Measurements from ENCODE around the gene OCLN.
"Not testable (repeated sequence)": the region's sequence is repeated elsewhere in the genome, so short reads cannot be mapped to it uniquely, and the experiment has no call there.

OCLN gene

GRCh38 chr5:69492391-69492922 is at the start of gene OCLN:
OCLN (plus strand) TSS chr5:69492790; CDS start chr5:69504245, 11,455 bp downstream.
- Histone ChIP-seq H3K36me3 (ENCODE audit: insufficient read depth, low read length) (no peaks in the 10 kb centered on the region), H2AFZ (ENCODE audit: low read length, unreplicated experiment) (peak within 1 kb of the TSS; percentile 72), H3K27ac (ENCODE audit: low read depth, low read length) (no peak within 1 kb of the TSS), H3K27me3 (ENCODE audit: insufficient read depth, low read length) (peaks cover 54% of the 10 kb centered on the region), H3K4me3 (ENCODE audit: low read depth, low read length) (peak within 1 kb of the TSS; percentile 81), H3K79me2 (ENCODE audit: control insufficient read depth, insufficient read depth, low read length, unreplicated experiment) (no peaks in the 10 kb centered on the region), H3K4me1 (ENCODE audit: control insufficient read depth, insufficient read depth, low read length, unreplicated experiment) (peaks cover 3% of the 10 kb centered on the region)

- Histone ChIP-seq H3K27me3 (ENCODE audit: insufficient read depth, low read length) (no peaks in the 10 kb centered on the region), H3K4me3 (ENCODE audit: low read depth, low read length) (no peak overlapping the region), H3K79me2 (ENCODE audit: control insufficient read depth, insufficient read depth, low read length, unreplicated experiment) (no peaks in the 10 kb centered on the region), H2AFZ (ENCODE audit: low read length, unreplicated experiment) (no peak overlapping the region), H3K36me3 (ENCODE audit: insufficient read depth, low read length) (no peaks in the 10 kb centered on the region), H3K27ac (ENCODE audit: low read depth, low read length) (no peak overlapping the region), H3K4me1 (ENCODE audit: control insufficient read depth, insufficient read depth, low read length, unreplicated experiment) (no peaks in the 10 kb centered on the region)
Observed at GRCh38 chr5:69444127-69444754, 48.3 kb upstream of the OCLN start.

DNA sequence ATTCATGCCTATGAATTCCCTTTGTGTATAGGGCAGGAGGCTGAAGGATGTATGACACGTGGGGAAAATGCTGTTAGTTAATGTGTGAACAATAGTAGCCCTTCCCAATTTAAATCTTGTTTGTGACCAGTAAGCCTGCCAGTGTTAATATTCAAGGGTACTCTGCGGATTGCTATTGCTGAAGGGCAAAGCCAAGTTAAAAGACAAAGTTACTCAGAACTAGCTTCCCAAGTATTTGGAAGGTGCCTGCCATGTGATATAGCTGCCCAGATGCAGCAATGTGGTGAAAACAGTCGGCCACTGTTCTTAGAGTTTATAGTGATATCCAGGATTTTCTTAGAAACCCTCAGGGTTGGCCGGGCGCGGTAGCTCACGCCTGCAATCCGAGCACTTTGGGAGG is 43.1 kb upstream of the OCLN start:
- H2AFZ ChIP-seq (ENCODE audit: low read length, unreplicated experiment): no peak overlapping the region
- H3K4me3 ChIP-seq (ENCODE audit: low read depth, low read length): no peak overlapping the region
- H3K36me3 ChIP-seq (ENCODE audit: insufficient read depth, low read length): no peaks in the 10 kb centered on the region
- H3K79me2 ChIP-seq (ENCODE audit: control insufficient read depth, insufficient read depth, low read length, unreplicated experiment): no peaks in the 10 kb centered on the region
- H3K27ac ChIP-seq (ENCODE audit: low read depth, low read length): no peak overlapping the region
- peaks cover 4% of the 10 kb centered on the region for H3K4me1 ChIP-seq (ENCODE audit: control insufficient read depth, insufficient read depth, low read length, unreplicated experiment)
- H3K27me3 ChIP-seq (ENCODE audit: insufficient read depth, low read length): no peaks in the 10 kb centered on the region

DNA sequence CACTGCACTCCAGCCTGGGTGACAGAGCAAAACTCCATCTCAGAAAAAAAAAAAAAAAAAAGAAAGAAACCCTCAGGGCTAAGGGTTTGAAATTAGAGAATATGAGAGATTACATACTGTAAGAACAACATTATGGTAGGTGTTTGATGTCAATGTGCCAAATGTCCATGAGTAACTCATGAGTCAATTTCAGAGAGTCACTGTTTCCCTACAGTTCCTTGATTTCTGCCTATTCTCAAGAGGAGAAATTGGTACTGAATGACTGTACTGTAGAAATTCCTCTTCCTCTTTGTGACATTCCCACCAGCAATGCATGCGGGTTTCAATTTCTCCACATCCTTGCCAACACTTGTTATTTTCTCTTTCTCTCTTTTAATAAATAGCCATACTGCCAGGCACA is 42.5 kb upstream of the OCLN start:
- Histone ChIP-seq H3K36me3 (ENCODE audit: insufficient read depth, low read length) (no peaks in the 10 kb centered on the region), H3K27ac (ENCODE audit: low read depth, low read length) (peak overlapping the region; percentile 75)

DNA sequence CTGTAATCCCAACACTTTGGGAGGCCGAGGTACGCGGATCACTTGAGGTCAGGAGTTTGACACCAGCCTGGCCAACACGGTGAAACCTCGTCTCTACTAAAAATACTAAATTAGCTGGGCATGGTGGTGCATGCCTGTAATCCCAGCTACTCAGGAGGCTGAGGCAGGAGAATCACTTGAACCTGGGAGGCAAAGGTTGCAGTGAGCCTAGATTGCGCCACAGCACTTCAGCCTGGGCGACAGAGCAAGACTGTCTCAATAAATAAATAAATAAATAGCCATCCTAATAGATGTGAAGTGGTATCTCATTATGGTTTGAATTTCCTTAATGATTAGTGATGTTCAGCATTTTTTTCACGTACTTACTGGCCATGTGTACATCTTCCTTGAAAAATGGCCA is 42.1 kb upstream of the OCLN start:
- not testable (repeated sequence) for H2AFZ ChIP-seq (ENCODE audit: low read length, unreplicated experiment); H3K4me3 ChIP-seq (ENCODE audit: low read depth, low read length); H3K4me1 ChIP-seq (ENCODE audit: control insufficient read depth, insufficient read depth, low read length, unreplicated experiment); H3K79me2 ChIP-seq (ENCODE audit: control insufficient read depth, insufficient read depth, low read length, unreplicated experiment); H3K27me3 ChIP-seq (ENCODE audit: insufficient read depth, low read length); H3K36me3 ChIP-seq (ENCODE audit: insufficient read depth, low read length)
- peak overlapping the region; percentile 75 for H3K27ac ChIP-seq (ENCODE audit: low read depth, low read length)

More for the DNA sequence above, 42.5 kb upstream of the OCLN start:
- H3K4me3 ChIP-seq (ENCODE audit: low read depth, low read length): no peak overlapping the region
- H3K27me3 ChIP-seq (ENCODE audit: insufficient read depth, low read length): no peaks in the 10 kb centered on the region
- peaks cover 4% of the 10 kb centered on the region for H3K4me1 ChIP-seq (ENCODE audit: control insufficient read depth, insufficient read depth, low read length, unreplicated experiment)
- no peak overlapping the region for H2AFZ ChIP-seq (ENCODE audit: low read length, unreplicated experiment)
- H3K79me2 ChIP-seq (ENCODE audit: control insufficient read depth, insufficient read depth, low read length, unreplicated experiment): no peaks in the 10 kb centered on the region

DNA sequence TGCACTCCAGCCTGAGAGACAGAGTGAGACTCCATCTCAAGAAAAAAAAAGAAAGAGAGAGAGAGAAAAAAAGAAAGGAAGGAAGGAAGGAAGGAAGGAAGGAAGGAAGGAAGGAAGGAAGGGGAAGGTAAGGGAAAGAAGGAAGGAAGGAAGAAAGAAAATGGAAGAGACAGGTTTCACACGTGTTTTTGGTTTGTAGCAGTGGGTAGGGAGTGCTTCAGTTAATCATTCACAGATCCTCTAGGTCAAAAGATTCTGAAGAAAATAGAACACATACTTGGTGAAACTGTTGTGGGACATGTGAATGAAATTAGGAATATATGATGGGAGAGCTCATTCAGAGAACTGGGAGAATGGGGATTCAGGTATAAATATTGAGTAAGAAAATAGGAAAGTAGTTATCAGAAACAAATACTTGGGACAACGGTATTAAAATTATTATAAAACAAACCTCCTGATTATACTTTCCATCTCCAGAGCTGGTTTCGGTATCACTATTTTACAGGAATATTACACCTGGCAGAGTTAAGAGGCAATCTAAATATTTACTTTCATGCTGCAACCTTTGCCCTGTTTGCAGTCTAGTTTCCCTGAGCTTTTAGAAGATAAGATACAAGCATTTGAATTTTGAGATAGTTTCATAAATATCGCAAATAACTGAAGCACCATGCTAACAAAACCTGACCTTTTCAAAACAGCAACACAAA is 40.5 kb upstream of the OCLN start:
- H3K27ac ChIP-seq (ENCODE audit: low read depth, low read length): no peak overlapping the region
- H3K4me1 ChIP-seq (ENCODE audit: control insufficient read depth, insufficient read depth, low read length, unreplicated experiment): peaks cover 4% of the 10 kb centered on the region
- H3K27me3 ChIP-seq (ENCODE audit: insufficient read depth, low read length): no peaks in the 10 kb centered on the region
- peak overlapping the region; percentile 23 for H2AFZ ChIP-seq (ENCODE audit: low read length, unreplicated experiment)
- no peak overlapping the region for H3K4me3 ChIP-seq (ENCODE audit: low read depth, low read length)
- no peaks in the 10 kb centered on the region for H3K36me3 ChIP-seq (ENCODE audit: insufficient read depth, low read length)
- H3K79me2 ChIP-seq (ENCODE audit: control insufficient read depth, insufficient read depth, low read length, unreplicated experiment): no peaks in the 10 kb centered on the region

DNA sequence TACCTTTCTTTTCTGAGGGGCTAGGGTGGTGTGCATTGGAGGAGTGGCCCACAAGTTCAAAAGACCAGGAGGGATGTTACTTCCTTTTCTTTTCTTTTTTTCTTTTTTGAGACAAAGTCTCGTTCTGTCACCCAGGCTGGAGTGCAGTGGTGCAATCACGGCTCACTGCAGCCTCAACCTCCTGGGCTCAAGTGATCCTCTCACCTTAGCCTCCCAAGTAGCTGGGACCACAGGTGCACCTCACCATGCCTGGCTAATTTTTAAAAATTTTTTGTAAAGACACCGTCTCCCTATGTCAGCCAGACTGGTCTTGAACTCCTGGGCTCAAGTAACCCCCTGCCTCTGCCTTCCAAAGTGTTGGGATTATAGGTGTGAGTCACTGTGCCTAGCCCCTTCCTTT is 39.1 kb upstream of the OCLN start:
- H3K27me3 ChIP-seq (ENCODE audit: insufficient read depth, low read length); H3K4me3 ChIP-seq (ENCODE audit: low read depth, low read length); H3K4me1 ChIP-seq (ENCODE audit: control insufficient read depth, insufficient read depth, low read length, unreplicated experiment); H3K79me2 ChIP-seq (ENCODE audit: control insufficient read depth, insufficient read depth, low read length, unreplicated experiment); H2AFZ ChIP-seq (ENCODE audit: low read length, unreplicated experiment); H3K27ac ChIP-seq (ENCODE audit: low read depth, low read length); H3K36me3 ChIP-seq (ENCODE audit: insufficient read depth, low read length): not testable (repeated sequence)

GRCh38 chr5:69454460-69455249 is 37.9 kb upstream of the OCLN start:
- no peak overlapping the region for H3K4me3 ChIP-seq (ENCODE audit: low read depth, low read length)
- H3K4me1 ChIP-seq (ENCODE audit: control insufficient read depth, insufficient read depth, low read length, unreplicated experiment): peaks cover 4% of the 10 kb centered on the region
- no peak overlapping the region for H3K27ac ChIP-seq (ENCODE audit: low read depth, low read length)
- H2AFZ ChIP-seq (ENCODE audit: low read length, unreplicated experiment): no peak overlapping the region
- H3K36me3 ChIP-seq (ENCODE audit: insufficient read depth, low read length): no peaks in the 10 kb centered on the region
- H3K27me3 ChIP-seq (ENCODE audit: insufficient read depth, low read length): no peaks in the 10 kb centered on the region
- no peaks in the 10 kb centered on the region for H3K79me2 ChIP-seq (ENCODE audit: control insufficient read depth, insufficient read depth, low read length, unreplicated experiment)

DNA sequence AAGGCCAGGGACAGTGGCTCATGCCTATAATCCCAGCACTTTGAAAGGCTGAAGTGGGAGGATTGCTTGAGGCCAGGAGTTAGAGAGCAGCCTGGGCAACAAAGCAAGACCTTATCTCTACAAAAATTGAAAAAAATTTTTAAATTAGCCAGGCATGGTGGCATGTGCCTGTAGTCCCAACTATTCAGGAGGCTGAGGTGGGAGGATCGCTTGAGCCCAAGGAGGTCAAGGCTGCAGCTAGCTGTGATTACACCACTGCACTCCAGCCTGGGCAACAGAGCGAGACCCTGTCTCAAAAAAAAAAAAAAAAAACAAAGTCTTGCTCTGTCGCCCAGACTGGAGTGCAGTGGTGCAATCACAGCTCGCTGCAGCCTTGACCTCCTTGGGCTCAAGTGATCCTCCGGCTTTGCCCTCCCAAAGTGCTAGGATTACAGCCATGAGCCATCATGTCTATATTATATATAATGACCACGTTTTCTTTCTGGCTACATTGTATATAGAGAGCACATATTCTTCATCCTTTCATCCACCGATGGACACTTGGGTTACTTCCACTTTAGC is 37.1 kb upstream of the OCLN start:
- not testable (repeated sequence) for H3K27me3 ChIP-seq (ENCODE audit: insufficient read depth, low read length); H3K4me1 ChIP-seq (ENCODE audit: control insufficient read depth, insufficient read depth, low read length, unreplicated experiment); H3K4me3 ChIP-seq (ENCODE audit: low read depth, low read length); H3K27ac ChIP-seq (ENCODE audit: low read depth, low read length); H3K36me3 ChIP-seq (ENCODE audit: insufficient read depth, low read length); H3K79me2 ChIP-seq (ENCODE audit: control insufficient read depth, insufficient read depth, low read length, unreplicated experiment); H2AFZ ChIP-seq (ENCODE audit: low read length, unreplicated experiment)

GRCh38 chr5:69462170-69462569 is 30.4 kb upstream of the OCLN start:
- Histone ChIP-seq H3K4me1 (ENCODE audit: control insufficient read depth, insufficient read depth, low read length, unreplicated experiment) (no peaks in the 10 kb centered on the region), H3K36me3 (ENCODE audit: insufficient read depth, low read length) (no peaks in the 10 kb centered on the region), H2AFZ (ENCODE audit: low read length, unreplicated experiment) (no peak overlapping the region), H3K79me2 (ENCODE audit: control insufficient read depth, insufficient read depth, low read length, unreplicated experiment) (no peaks in the 10 kb centered on the region), H3K27ac (ENCODE audit: low read depth, low read length) (no peak overlapping the region), H3K4me3 (ENCODE audit: low read depth, low read length) (no peak overlapping the region), H3K27me3 (ENCODE audit: insufficient read depth, low read length) (no peaks in the 10 kb centered on the region)

Measured in ACC112 (cell line).